ENCODE measurements around the gene ABCC6.
"Not testable (repeated sequence)": the region's sequence is repeated elsewhere in the genome, so short reads cannot be mapped to it uniquely, and the experiment has no call there.

Gene ABCC6

GRCh38 chr16:16222850-16223661, at the start of gene ABCC6:
ABCC6 (minus strand) TSS chr16:16223494; CDS start chr16:16223434, 60 bp downstream.
- not testable (repeated sequence) for DNase-seq

DNA sequence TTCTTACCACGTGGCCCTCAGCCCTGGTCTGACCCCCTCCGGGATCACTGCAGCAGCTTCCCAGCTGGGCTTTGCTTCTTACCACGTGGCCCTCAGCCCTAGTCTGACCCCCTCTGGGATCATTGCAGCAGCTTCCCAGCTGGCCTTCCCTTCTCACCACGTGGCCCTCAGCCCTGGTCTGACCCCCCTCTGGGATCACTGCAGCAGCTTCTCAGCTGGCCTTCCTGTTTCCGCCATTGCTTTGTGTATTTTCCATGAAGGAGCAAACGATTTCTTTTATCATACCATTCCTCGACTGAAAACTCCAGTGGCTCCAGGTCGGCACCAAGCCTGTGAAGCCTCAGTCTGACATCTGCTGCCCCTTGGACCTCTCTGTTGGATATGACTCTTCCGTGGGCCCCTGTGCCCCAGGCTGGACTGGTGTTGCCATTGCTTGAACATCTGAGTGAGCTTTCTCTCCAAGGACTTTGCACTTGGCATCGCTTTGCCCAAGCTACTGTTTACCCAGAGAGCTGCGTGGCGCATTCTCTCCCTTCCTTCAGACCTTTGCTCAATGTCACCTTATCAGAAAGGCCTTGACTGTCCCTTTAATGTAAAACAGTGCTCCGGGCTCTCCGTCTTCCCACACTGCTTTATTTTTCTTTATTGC, 49.4 kb upstream of the ABCC6 start:
- DNase-seq: not testable (repeated sequence)

GRCh38 chr16:16271658-16272057, 48.4 kb upstream of the ABCC6 start:
- not testable (repeated sequence) for DNase-seq

- not testable (repeated sequence) for DNase-seq
Observed at GRCh38 chr16:16268185-16268808, 45.0 kb upstream of the ABCC6 start.

DNA sequence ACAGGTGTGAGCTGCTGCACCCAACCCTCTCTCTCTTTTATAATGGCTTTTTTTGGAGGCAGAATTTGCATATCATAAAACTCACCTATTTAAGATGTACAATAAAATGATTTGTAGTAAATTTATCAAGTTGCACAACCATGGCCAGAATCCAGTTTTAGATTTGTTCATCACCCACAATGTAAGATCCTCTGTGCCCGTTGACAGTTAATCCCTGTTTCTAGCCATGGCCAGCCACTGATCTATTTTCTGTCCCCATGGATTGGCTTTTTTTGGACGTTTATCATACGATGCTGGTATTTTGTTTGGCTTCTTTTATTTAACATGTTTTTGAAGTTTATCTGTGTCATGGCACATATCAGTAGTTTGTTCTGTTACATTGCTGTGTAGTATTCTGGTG, 44.4 kb upstream of the ABCC6 start:
- not testable (repeated sequence) for DNase-seq

- not testable (repeated sequence) for DNase-seq
Observed at GRCh38 chr16:16265044-16265443, 41.8 kb upstream of the ABCC6 start.

- DNase-seq: not testable (repeated sequence)
Observed at GRCh38 chr16:16263947-16264346, 40.7 kb upstream of the ABCC6 start.

DNA sequence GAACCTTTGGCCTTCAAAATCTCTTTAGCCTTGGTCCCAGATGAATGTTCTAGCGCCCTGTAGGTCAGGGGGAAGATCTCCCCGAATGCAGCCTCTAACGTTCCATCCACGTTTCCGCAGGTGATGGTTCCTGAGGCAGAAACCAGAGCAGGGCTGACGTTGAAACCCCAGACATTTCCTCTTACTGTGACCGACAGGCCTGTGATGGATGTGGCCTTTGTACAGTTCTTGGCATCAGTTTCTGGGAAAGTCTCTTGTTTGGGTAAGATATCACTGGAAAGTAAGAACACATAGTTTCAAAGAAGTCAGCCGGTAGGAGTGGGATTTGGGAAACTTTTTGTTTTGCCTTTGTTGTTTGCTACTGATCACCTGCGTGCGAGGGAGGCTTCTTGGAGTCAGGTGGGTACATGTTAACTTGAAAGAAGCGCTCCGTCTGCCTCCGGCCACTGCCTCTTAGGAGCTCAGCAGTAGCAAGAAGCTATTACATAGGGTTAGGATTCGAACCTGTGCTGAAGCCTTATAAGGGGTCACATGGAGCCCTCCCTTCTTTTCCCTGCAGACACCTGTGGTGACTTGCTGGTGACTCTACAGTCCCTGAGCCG, 39.8 kb upstream of the ABCC6 start:
- DNase-seq: not testable (repeated sequence)

- DNase-seq: not testable (repeated sequence)
Observed at GRCh38 chr16:16259971-16260370, 36.7 kb upstream of the ABCC6 start.

- DNase-seq: not testable (repeated sequence)
Observed at GRCh38 chr16:16258822-16259221, 35.5 kb upstream of the ABCC6 start.

DNA sequence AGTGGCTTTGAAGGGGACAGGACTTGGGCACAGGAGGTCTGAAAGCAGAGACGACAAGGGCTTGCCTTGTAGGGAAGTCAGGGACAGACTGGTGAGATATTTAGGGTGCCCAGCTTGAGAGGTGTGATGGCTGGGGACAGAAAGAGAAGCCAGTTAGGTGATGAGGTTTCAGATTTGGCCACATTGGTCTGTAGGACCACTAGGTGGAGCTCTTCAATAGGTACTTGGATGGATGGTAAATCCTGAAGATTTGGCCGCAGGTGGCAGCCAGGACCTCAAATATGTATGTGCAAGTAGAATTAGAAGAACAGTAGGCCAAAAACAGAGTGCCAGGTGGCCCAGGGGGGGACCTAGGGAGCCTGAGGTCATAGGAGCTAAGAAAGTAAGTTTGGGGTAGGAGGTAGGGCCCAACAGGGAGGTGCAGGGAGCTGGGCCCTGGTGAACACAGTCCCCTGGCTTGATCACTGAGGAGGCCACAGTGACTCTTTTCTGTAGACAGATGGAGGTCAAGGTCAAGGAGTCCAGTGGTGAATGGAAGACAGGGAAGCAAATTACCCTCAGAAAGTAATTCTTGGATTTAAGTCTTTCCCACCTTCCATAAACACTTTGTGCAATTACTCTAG, 34.1 kb upstream of the ABCC6 start:
- not testable (repeated sequence) for DNase-seq

DNA sequence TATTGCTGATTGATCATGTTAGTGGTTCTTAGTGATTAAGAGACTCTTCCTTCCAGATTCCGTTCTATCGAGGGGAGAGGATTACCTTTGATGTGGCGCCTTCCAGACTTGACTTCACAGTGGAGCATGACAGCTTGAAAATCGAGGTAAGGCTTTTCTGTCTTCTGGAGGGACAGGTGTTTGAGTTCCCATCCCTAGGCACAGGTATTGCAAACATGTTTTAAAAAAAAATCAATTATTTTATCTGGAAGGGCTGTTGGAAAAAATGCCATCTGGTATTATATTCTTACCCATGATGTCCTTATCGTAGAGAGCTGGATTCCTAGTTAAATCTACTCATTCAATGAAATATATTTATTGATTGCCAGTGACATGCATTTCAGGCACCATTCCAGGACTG, 29.1 kb upstream of the ABCC6 start:
- not testable (repeated sequence) for DNase-seq

GRCh38 chr16:16249621-16250330, 26.5 kb upstream of the ABCC6 start:
- DNase-seq: not testable (repeated sequence)

DNA sequence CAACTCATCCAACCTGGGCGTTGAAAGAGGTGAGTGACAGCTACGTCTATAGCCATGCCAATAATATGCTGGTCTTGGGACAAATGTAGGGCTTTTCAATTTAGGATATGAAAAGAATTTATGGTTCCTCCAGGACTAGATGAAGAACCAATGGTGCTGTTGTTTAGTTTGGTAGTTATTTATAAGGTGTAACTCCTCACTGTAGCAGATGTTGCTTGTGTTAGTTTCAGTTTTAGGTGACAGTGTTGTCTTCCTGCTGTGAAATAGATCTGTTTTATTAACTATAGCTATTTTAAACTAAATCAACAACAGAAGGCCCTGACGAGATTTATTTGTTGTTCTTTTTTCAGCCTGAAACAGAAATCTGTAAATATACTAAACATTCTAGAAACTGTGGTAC, 24.1 kb upstream of the ABCC6 start:
- DNase-seq: not testable (repeated sequence)

GRCh38 chr16:16246578-16247262, 23.4 kb upstream of the ABCC6 start:
- not testable (repeated sequence) for DNase-seq

DNA sequence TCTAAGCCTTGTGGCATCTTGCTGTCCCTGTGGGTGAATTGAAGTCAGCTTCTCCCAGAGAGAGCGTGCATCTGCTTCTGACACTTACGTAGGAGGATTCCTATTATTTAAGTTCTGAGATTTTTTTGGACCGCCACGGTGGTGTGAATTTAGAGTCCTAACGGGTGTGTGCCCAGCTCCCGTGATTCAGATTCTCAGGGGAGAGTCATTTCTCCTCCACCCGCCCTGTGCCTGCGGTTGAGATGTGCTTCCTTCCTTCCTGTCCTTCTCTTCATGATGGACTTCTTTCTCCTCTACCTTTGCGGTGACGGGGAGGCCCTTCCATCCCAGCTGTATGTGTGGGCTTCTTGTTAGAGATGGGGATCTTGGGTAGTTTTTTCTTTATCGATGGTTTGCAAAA, 20.6 kb upstream of the ABCC6 start:
- DNase-seq: not testable (repeated sequence)

DNA sequence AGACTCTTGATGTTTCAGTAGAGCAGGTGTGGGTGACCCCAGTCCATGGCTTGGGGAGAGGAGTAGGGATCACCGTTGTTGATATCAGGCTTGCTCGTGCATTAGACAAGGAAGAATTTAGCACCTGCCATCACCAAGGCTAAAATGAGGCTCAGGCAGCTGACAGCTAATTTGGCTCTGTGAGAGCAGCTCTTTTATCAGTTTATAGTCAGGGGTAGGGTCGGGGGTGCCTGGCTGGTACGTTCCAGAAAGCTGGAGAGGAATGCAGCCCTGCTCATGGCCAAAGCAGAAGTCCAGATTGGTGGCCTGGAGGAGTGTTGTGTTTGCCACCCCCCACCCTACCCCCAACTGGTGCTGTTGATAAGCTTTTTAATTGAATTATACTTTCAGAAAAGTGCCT, 17.4 kb upstream of the ABCC6 start:
- DNase-seq: not testable (repeated sequence)

DNA sequence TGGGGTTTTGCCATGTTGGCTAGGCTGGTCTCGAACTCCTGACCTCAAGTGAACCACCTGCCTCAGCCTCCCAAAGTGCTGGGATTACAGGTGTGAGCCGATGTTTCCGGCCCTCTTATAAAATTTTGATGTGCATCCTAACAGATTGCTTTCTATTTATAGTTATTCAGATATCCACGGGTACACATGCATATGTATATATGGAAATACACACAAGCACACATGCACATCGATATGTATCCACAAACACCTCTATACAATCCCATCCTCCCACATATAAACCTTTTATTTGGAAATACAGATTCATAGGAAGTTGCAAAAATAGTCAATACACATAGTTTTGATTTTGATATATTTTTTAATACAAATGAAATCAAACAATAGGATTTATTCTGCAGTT, 14.4 kb upstream of the ABCC6 start:
- DNase-seq: not testable (repeated sequence)

DNA sequence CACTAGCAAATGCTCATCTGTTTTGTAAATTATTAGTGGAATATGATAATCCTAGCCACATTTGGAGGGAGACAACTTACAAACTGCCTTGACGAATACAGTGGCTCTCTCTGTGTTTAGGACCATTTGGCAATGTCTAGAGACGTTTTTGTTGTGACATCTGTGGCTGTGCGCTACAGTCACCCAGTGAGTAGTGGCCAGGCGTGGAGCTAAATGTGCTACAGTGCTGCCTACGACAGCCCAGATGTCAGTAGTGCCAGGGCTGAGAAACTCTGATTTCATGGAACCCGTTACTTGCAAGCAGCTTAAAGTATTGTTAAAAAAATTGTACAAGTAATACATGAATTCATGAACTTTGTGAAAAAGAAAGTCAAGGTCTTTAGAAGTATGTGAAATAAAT, 13.8 kb upstream of the ABCC6 start:
- not testable (repeated sequence) for DNase-seq

DNA sequence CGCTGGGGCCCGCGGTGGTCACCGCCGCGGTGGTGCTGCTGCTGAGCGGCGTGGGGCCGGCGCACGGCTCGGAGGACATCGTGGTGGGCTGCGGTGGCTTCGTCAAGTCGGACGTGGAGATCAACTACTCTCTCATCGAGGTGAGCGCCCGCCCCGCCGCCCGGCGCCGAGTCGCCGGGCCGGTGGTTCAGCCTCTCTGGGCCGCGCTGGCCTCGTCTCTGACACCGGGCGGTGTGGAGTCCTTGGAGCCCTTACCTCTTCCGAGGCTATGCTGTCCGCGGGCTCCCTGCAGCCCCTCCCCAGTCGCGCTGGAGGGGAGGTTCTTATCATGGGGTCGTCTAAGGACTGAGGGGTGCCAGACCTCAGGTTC, 9.4 kb upstream of the ABCC6 start:
- not testable (repeated sequence) for DNase-seq

DNA sequence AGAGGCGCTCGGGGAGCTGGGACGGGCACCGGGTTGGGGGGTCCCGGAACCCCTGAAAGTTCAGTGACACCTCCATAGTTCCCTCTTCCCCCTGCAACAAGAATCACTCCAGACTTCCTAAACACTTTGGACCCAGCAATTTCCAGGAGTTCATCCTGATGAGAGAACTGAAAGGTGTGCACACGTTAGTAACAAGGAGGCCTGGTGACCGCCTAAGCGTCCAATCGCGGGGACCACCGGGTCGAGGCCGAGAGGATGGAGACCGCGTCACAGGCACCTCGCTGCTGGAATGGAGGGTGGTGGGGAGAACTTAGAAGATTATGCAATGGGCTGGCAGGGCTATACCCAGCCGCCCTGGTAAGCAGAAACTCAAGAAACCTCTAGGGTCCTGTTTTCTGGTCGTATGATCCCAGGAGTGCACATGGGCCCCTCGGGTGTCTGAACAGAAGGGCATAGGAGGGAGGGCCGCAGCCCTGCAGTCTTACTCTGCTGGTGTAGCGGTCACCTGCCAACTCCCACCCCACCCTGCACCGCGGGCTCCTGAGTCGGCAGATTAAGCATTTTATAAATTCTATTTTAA, 458 bp upstream of the ABCC6 start:
- not testable (repeated sequence) for DNase-seq

Data from suppressor macrophage treated with lipopolysaccharide for 4 hours (primary cell).